HCT116 (cell line): Measurements from ENCODE around the gene POGK.

ENCODE experiments used
- ATF3 ChIP-seq: IDR thresholded peaks from 2 replicates; pipeline ENCODE4 v1.6.1; 2012
- CEBPB ChIP-seq: IDR thresholded peaks from 2 replicates; pipeline ENCODE4 v1.6.1; 2012; ENCODE audit warnings: low read depth
- EGR1 ChIP-seq: IDR thresholded peaks from 2 replicates; pipeline ENCODE4 v1.6.1; 2012; ENCODE audit warnings: low read depth
- EZH2 ChIP-seq: fragments of 200-600 bp; sonication (generic); IDR thresholded peaks from 2 replicates; pipeline ENCODE4 v1.6.1; 2017; ENCODE audit warnings: antibody characterized with exemption, mixed run types
- EZH2phosphoT487 ChIP-seq: fragments of 200-600 bp; IDR thresholded peaks from 2 replicates; pipeline ENCODE4 v1.6.1; 2018; ENCODE audit warnings: antibody characterized with exemption, borderline replicate concordance
- FOSL1 ChIP-seq: IDR thresholded peaks from 2 replicates; pipeline ENCODE4 v1.6.1; 2012; ENCODE audit warnings: low read depth
- POLR2A ChIP-seq: IDR thresholded peaks from 2 replicates; pipeline ENCODE4 v1.7.0; 2011; ENCODE audit warnings: borderline replicate concordance; ENCODE audit not compliant: insufficient read depth, insufficient read length; ENCODE audit errors: extremely low read depth
- POLR2AphosphoS5 ChIP-seq: IDR thresholded peaks from 2 replicates; pipeline ENCODE4 v1.6.1; 2011; ENCODE audit warnings: mild to moderate bottlenecking, low read depth, low read length, moderate library complexity
- RAD21 ChIP-seq: IDR thresholded peaks from 2 replicates; pipeline ENCODE4 v1.6.1; 2012; ENCODE audit warnings: low read depth, mild to moderate bottlenecking
- SRF ChIP-seq: IDR thresholded peaks from 2 replicates; pipeline ENCODE4 v1.6.1; 2012; ENCODE audit warnings: low read depth
- YY1 ChIP-seq: IDR thresholded peaks from 2 replicates; pipeline ENCODE4 v1.6.1; 2011; ENCODE audit warnings: low read length, low read depth, moderate library complexity, mild to moderate bottlenecking; ENCODE audit not compliant: insufficient replicate concordance; ENCODE audit errors: extremely low read depth
- TF ChIP-seq, protein P1 (sequence below), 3 experiments: fragments of 200-600 bp in 1 of 3; sonication (generic) in 1 of 3; IDR thresholded peaks in 2 of 3; conservative IDR thresholded peaks in 1 of 3; 2 replicates each; pipeline ENCODE4 v1.5.1; 2012 to 2017; ENCODE audit warnings: low read depth in 2 of 3, low read length in 2 of 3, antibody characterized with exemption in 1 of 3, borderline replicate concordance in 1 of 3, control low read depth in 1 of 3, mild to moderate bottlenecking in 1 of 3, mixed read lengths in 1 of 3, mixed run types in 1 of 3, moderate library complexity in 1 of 3; ENCODE audit not compliant: insufficient read depth in 1 of 3
- TF ChIP-seq, protein P2 (sequence below): IDR thresholded peaks from 2 replicates; pipeline ENCODE4 v1.6.1; 2012; ENCODE audit warnings: low read depth

DNA sequence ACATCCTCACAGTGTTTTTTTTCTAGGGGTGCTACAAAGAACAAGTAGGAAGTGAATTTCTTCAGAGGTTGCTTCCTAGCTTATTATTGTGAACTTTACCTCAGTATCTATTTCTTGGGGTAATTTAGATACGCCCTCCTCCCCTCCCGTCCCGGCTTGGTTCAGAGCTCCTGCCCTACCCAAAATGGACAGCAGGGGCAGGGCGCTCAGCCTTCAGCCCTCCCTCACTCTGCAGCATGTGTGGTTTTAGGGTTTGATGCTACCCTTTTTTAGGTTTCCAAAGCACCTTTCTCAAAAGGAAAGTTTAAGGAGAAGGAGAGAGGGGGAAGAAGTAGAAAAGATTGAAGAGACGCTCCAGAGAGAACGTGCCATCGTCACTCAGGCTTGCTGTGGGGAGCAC lies 16.9 kb upstream of the POGK start:
- TF ChIP-seq, protein P1, sequence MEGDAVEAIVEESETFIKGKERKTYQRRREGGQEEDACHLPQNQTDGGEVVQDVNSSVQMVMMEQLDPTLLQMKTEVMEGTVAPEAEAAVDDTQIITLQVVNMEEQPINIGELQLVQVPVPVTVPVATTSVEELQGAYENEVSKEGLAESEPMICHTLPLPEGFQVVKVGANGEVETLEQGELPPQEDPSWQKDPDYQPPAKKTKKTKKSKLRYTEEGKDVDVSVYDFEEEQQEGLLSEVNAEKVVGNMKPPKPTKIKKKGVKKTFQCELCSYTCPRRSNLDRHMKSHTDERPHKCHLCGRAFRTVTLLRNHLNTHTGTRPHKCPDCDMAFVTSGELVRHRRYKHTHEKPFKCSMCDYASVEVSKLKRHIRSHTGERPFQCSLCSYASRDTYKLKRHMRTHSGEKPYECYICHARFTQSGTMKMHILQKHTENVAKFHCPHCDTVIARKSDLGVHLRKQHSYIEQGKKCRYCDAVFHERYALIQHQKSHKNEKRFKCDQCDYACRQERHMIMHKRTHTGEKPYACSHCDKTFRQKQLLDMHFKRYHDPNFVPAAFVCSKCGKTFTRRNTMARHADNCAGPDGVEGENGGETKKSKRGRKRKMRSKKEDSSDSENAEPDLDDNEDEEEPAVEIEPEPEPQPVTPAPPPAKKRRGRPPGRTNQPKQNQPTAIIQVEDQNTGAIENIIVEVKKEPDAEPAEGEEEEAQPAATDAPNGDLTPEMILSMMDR (IDR thresholded peaks at IDR 0.05 in 2 of 3, conservative IDR thresholded peaks at IDR 0.05 in 1 of 3; ENCODE audit: borderline replicate concordance in 1 of 3, insufficient read depth in 1 of 3, low read depth in 2 of 3, low read length in 2 of 3) = peak in 2 of 3 experiments; percentile 71 to 79; a peak in 4 of 6 replicates
- TF ChIP-seq EZH2 = no peak
- TF ChIP-seq POLR2A = no peak
- TF ChIP-seq RAD21 = no peak
- TF ChIP-seq FOSL1 = no peak
- no peak for TF ChIP-seq POLR2AphosphoS5
- no peak for TF ChIP-seq CEBPB
- no peak for TF ChIP-seq SRF
- TF ChIP-seq, protein P2, sequence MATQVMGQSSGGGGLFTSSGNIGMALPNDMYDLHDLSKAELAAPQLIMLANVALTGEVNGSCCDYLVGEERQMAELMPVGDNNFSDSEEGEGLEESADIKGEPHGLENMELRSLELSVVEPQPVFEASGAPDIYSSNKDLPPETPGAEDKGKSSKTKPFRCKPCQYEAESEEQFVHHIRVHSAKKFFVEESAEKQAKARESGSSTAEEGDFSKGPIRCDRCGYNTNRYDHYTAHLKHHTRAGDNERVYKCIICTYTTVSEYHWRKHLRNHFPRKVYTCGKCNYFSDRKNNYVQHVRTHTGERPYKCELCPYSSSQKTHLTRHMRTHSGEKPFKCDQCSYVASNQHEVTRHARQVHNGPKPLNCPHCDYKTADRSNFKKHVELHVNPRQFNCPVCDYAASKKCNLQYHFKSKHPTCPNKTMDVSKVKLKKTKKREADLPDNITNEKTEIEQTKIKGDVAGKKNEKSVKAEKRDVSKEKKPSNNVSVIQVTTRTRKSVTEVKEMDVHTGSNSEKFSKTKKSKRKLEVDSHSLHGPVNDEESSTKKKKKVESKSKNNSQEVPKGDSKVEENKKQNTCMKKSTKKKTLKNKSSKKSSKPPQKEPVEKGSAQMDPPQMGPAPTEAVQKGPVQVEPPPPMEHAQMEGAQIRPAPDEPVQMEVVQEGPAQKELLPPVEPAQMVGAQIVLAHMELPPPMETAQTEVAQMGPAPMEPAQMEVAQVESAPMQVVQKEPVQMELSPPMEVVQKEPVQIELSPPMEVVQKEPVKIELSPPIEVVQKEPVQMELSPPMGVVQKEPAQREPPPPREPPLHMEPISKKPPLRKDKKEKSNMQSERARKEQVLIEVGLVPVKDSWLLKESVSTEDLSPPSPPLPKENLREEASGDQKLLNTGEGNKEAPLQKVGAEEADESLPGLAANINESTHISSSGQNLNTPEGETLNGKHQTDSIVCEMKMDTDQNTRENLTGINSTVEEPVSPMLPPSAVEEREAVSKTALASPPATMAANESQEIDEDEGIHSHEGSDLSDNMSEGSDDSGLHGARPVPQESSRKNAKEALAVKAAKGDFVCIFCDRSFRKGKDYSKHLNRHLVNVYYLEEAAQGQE = no peak
- TF ChIP-seq YY1 = no peak
- no peak for TF ChIP-seq EZH2phosphoT487
- TF ChIP-seq EGR1 = no peak
- no peak for TF ChIP-seq ATF3
